ENCODE measurements around the gene CFLAR. TPM values are rescaled to one million over a fixed set of nuclear protein-coding genes. Genes with fewer than 3 reads are reported as not detected.

The CFLAR gene
- total RNA-seq = 100 to 1,000 TPM in 1 of 2 donors, 10 to 100 TPM in 1; 34.0 to 169 TPM
- polyA plus RNA-seq = 10 to 100 TPM; 24.4 to 56.9 TPM

DNA sequence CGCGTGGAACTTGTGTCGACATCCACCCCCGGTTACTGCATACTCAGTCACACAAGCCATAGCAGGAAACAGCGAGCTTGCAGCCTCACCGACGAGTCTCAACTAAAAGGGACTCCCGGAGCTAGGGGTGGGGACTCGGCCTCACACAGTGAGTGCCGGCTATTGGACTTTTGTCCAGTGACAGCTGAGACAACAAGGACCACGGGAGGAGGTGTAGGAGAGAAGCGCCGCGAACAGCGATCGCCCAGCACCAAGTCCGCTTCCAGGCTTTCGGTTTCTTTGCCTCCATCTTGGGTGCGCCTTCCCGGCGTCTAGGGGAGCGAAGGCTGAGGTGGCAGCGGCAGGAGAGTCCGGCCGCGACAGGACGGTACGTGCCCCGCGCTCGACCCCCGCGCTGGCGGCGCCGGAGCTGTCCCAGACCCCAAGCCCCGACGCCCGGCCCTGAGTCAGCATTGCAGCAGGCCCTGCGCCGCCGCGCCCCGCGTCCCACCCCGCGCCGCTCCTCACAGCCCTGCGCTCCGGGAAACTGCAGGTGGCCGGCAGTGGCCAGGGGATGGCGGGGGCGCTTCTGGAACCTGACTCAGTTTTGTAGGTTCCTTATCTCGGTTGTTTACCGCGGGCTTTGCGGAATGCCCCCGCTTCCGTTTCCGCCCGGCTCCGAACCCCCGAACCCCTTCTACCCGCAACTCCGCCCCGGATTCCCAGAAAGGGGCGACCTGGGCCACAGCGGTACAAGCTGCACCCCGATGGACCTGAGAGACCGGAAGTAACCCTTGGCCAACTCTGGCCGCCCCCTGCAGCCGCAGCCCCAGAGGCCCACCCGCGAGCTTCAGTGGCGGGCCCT, at the start of gene CFLAR:
CFLAR (plus strand) TSS at position 50 of the 844 bp plus-strand sequence. CDS start 13,702 bp downstream, outside the sequence.
- Histone ChIP-seq H3K9ac (ENCODE audit: low read depth in 1 of 2, low read length in 2 of 2) (peak within 1 kb of the TSS; percentile 84 to 93), H3K27ac (ENCODE audit: low read depth in 1 of 2, low read length in 2 of 2) (peak within 1 kb of the TSS; percentile 98 to 99), H3K36me3 (ENCODE audit: control insufficient read depth in 4 of 4, insufficient read depth in 3 of 4, low read depth in 1 of 4, low read length in 3 of 4) (no peaks in the 10 kb centered on the region), H3K9me3 (ENCODE audit: control insufficient read depth in 4 of 4, low read length in 3 of 4) (no peaks in the 10 kb centered on the region), H3K4me3 (ENCODE audit: low read depth in 1 of 3, low read length in 3 of 3) (peak within 1 kb of the TSS; percentile 60 to 96 (median 82)), H3K27me3 (ENCODE audit: control insufficient read depth in 4 of 4, insufficient read depth in 4 of 4, low read length in 3 of 4) (no peaks in the 10 kb centered on the region), H3K4me1 (ENCODE audit: control insufficient read depth in 4 of 4, insufficient read depth in 4 of 4, low read length in 3 of 4) (peaks cover 5 to 31% (median 20%) of the 10 kb centered on the region in 4 donors)
- peak; percentile 81 for DNase-seq (ENCODE audit: low spot score)
- peak; percentile 87 for TF ChIP-seq YY1 (IDR thresholded peaks at IDR 0.05)
- no peak for TF ChIP-seq CTCF (IDR thresholded peaks at IDR 0.05; ENCODE audit: low read depth, low read length, missing input control)
- peak; percentile 6 for TF ChIP-seq ZBTB33 (IDR thresholded peaks at IDR 0.05)
- peak; percentile 77 to 82 for TF ChIP-seq HNF4A (conservative IDR thresholded peaks at IDR 0.05)
- TF ChIP-seq ATF3 (IDR thresholded peaks at IDR 0.05) = no peak
- no peak for TF ChIP-seq JUND (IDR thresholded peaks at IDR 0.05)
- TF ChIP-seq MAX (IDR thresholded peaks at IDR 0.05) = peak; percentile 53
- peak; percentile 92 for TF ChIP-seq TAF1 (conservative IDR thresholded peaks at IDR 0.05)
- TF ChIP-seq FOXA1 (IDR thresholded peaks at IDR 0.05) = no peak
- peak; percentile 14 for TF ChIP-seq FOXA2 (IDR thresholded peaks at IDR 0.05)
- TF ChIP-seq, protein P1, sequence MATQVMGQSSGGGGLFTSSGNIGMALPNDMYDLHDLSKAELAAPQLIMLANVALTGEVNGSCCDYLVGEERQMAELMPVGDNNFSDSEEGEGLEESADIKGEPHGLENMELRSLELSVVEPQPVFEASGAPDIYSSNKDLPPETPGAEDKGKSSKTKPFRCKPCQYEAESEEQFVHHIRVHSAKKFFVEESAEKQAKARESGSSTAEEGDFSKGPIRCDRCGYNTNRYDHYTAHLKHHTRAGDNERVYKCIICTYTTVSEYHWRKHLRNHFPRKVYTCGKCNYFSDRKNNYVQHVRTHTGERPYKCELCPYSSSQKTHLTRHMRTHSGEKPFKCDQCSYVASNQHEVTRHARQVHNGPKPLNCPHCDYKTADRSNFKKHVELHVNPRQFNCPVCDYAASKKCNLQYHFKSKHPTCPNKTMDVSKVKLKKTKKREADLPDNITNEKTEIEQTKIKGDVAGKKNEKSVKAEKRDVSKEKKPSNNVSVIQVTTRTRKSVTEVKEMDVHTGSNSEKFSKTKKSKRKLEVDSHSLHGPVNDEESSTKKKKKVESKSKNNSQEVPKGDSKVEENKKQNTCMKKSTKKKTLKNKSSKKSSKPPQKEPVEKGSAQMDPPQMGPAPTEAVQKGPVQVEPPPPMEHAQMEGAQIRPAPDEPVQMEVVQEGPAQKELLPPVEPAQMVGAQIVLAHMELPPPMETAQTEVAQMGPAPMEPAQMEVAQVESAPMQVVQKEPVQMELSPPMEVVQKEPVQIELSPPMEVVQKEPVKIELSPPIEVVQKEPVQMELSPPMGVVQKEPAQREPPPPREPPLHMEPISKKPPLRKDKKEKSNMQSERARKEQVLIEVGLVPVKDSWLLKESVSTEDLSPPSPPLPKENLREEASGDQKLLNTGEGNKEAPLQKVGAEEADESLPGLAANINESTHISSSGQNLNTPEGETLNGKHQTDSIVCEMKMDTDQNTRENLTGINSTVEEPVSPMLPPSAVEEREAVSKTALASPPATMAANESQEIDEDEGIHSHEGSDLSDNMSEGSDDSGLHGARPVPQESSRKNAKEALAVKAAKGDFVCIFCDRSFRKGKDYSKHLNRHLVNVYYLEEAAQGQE (IDR thresholded peaks at IDR 0.05) = peak; percentile 65
- TF ChIP-seq RXRA (IDR thresholded peaks at IDR 0.05) = peak; percentile 36 to 45
- TF ChIP-seq RAD21 (IDR thresholded peaks at IDR 0.05) = peak in 1 of 2 donors; percentile 37
- peak; percentile 55 for TF ChIP-seq HNF4G (IDR thresholded peaks at IDR 0.05)
- TF ChIP-seq GABPA (IDR thresholded peaks at IDR 0.05 in 1 of 2, conservative IDR thresholded peaks at IDR 0.05 in 1 of 2) = peak; percentile 21 to 44
- TF ChIP-seq SP1 (IDR thresholded peaks at IDR 0.05) = peak; percentile 76
- peak in 1 of 2 donors; percentile 18 for TF ChIP-seq EGR1 (IDR thresholded peaks at IDR 0.05; ENCODE audit: low read depth in 2 of 2)
- peak; percentile 44 for TF ChIP-seq NR2F2 (IDR thresholded peaks at IDR 0.05)
- under 1% methylated on average over 75 of the region's 75 CpGs for WGBS
